ENCODE results near the gene PRM2. TPM values are rescaled to one million over a fixed set of nuclear protein-coding genes. Genes with fewer than 3 reads are reported as not detected.

Gene PRM2
- total RNA-seq, 4 donors from 2014 or later, result 2.3 TPM; not detected in 3

DNA sequence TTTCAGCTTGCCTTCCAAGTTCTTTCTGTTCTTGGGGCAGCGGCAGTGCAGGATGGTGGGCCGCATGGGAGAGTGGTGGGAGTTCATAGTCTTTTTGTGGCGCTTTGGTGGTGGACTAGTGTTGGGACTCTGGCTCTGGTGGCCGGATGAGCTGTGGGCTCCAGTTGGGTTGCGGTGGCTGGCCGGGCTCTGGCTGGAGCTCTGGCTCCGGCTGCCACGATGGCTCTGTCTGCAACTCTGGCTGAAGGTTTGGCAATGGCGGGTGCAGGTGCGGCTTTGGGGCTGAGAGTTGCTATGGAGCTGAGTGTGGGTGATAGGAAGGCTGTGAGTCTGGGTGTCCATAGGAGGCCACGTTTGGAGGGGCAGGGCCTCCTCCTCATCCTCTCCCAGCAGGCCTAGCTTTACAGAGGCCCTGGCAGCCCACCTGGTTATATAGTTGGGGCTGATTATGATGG lies 7.3 kb downstream of the PRM2 start, which contains the start of gene TNP2:
Gene TNP2, minus strand, starts transcription at position 405 of the 455 bp plus-strand sequence. Its CDS starts 63 bp downstream, at position 342.
- TF ChIP-seq, protein P1, sequence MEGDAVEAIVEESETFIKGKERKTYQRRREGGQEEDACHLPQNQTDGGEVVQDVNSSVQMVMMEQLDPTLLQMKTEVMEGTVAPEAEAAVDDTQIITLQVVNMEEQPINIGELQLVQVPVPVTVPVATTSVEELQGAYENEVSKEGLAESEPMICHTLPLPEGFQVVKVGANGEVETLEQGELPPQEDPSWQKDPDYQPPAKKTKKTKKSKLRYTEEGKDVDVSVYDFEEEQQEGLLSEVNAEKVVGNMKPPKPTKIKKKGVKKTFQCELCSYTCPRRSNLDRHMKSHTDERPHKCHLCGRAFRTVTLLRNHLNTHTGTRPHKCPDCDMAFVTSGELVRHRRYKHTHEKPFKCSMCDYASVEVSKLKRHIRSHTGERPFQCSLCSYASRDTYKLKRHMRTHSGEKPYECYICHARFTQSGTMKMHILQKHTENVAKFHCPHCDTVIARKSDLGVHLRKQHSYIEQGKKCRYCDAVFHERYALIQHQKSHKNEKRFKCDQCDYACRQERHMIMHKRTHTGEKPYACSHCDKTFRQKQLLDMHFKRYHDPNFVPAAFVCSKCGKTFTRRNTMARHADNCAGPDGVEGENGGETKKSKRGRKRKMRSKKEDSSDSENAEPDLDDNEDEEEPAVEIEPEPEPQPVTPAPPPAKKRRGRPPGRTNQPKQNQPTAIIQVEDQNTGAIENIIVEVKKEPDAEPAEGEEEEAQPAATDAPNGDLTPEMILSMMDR (IDR thresholded peaks at IDR 0.05), result no peak
- no peak for TF ChIP-seq POLR2A (IDR thresholded peaks at IDR 0.05)
- intact Hi-C loops (cut with DNase I; ENCODE audit: low total_unique reads), result no loop called here
- WGBS, 2 donors, result 95 to 98% methylated on average over 4 to 10 of the region's 11 CpGs
- no peak for DNase-seq (ENCODE audit: low spot score in 2 of 2)
- no peak within 1 kb of the TSS for H3K4me3 ChIP-seq (ENCODE audit: low read depth, poor library complexity, severe bottlenecking)

DNA sequence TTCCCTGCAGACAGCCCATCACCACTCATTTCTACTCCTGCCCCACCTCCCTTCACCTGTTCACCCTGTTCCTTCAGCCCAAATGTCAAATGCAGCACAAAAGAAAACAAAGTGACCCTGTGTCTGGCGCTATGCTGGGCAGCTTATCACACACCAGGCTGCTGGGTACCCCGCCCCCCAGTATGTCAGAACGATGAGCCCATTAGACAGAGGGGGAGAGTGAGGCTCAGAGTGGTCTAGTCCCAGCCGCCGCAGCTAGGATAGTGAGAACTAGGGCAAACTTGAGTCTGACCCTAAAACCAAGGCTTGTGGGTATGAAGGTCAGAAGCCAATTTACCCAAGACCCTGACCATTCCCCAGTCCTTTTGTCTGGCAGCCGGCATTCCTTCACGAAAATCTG lies 11.2 kb downstream of the PRM2 start:
- H3K4me3 ChIP-seq (ENCODE audit: low read depth, poor library complexity, severe bottlenecking), result no peak overlapping the region
- no peak for DNase-seq (ENCODE audit: low spot score in 2 of 2)
- intact Hi-C loops (cut with DNase I; ENCODE audit: low total_unique reads), result no loop called here
- WGBS, 2 donors, result 94 to 96% methylated on average over 7 of the region's 7 CpGs
- no peak for TF ChIP-seq POLR2A (IDR thresholded peaks at IDR 0.05)
- TF ChIP-seq, protein P1 (IDR thresholded peaks at IDR 0.05), result no peak

DNA sequence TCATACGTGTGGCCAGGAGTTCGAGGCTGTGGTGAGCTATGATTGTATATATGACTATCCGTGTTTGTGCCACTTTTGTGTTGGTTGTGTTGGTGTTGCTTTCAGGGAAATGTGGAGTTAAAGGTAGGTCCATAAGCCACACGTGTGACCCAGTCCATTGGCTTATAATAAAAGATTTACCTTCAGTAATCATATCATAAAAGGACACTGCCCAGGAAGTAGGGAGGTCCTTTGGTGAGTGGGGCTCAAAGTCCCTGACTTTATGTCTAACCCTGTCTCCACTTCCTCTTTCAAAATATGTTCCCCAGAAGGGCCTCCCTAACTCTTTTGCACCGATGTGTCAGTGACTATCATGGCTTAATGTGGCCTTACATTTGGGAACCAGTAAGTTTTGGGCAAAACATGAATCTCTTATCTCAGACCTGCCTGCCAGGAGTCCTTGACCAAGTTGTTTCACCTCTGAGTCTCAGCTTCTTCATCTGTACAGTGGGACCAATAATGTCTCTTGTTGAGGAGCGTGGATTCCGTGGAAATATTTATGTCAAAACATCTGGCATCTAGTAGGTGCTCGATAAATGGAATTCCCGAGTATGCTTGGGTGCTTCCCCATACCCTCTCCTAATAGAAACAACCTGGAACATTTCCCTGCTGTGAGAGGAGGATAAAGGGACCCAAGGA lies 12.0 kb downstream of the PRM2 start:
- intact Hi-C loops (cut with DNase I; ENCODE audit: low total_unique reads), result no loop called here
- TF ChIP-seq, protein P1 (IDR thresholded peaks at IDR 0.05), result no peak
- TF ChIP-seq POLR2A (IDR thresholded peaks at IDR 0.05), result no peak
- 75 to 77% methylated on average over 9 of the region's 9 CpGs for WGBS, 2 donors
- DNase-seq (ENCODE audit: low spot score in 2 of 2), result no peak
- no peak overlapping the region for H3K4me3 ChIP-seq (ENCODE audit: low read depth, poor library complexity, severe bottlenecking)

DNA sequence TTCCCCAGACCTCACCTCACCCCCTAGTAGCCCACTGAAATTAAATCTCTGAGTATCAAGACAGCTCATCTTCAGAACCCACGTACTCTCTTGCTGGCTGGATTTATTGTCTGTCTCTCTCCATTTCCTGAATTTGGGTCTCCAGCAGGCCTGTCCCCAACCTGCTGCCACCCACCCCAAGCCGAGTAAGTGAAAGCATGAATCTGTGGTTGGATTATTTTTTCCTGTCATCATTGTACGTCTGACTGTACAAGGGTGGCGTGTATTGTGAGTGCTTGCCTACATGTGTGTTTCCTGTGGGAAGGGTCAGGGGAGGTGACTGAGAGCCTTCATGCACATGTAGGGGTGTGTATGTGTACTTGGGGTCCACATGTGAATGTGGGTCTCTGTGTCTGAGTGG lies 12.5 kb downstream of the PRM2 start:
- 64 to 73% methylated on average over 4 of the region's 4 CpGs for WGBS, 2 donors
- intact Hi-C loops (cut with DNase I; ENCODE audit: low total_unique reads), result no loop called here
- no peak for DNase-seq (ENCODE audit: low spot score in 2 of 2)

DNA sequence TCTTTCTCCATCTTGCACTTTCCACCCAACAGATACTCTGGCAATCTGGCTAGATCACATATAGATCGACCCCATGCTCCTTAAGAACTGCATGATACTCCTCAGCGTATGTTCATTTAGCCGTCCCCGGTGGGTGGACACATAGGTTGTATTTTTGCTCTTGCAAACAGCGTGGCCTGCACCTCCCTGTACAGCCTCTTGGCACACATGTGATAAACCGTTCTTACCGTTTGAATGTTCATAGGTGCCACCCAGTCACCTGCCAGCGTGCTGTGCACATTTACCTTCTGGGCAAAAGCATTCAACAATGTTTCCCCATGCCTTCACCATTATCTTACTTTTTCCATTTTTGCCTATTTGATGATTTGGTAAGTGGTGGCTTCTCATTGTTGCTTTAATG lies 13.4 kb downstream of the PRM2 start:
- peak in 1 of 2 donors; percentile 74 for DNase-seq (ENCODE audit: low spot score in 2 of 2)
- TF ChIP-seq POLR2A (IDR thresholded peaks at IDR 0.05), result no peak
- TF ChIP-seq, protein P1 (IDR thresholded peaks at IDR 0.05), result no peak
- H3K4me3 ChIP-seq (ENCODE audit: low read depth, poor library complexity, severe bottlenecking), result no peak overlapping the region
- intact Hi-C loops (cut with DNase I; ENCODE audit: low total_unique reads), result no loop called here
- 72 to 75% methylated on average over 8 of the region's 8 CpGs for WGBS, 2 donors

More for the DNA sequence above, 12.5 kb downstream of the PRM2 start:
- no peak overlapping the region for H3K4me3 ChIP-seq (ENCODE audit: low read depth, poor library complexity, severe bottlenecking)
- TF ChIP-seq POLR2A (IDR thresholded peaks at IDR 0.05), result no peak
- TF ChIP-seq, protein P1 (IDR thresholded peaks at IDR 0.05), result no peak

DNA sequence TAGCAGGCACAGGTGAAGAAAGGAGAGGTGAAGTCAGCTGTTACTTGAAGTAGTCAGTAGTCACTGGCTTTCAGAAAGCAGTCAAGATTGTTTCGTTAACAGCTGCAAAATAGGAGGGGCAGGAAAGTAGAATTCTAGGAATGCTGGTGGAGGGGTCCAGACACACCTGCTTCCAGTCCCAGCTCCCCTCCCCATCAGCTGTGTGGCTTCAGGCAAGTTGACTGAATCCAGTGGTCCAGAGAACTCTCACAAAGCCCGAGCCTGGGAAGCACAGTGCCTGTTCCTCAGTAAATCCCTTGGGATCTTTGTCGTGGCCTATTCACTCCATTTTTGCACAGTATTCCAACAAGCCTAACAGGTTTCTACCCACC lies 15.7 kb downstream of the PRM2 start:
- intact Hi-C loops (cut with DNase I; ENCODE audit: low total_unique reads), result no loop called here

More for the DNA sequence above, 15.7 kb downstream of the PRM2 start:
- DNase-seq (ENCODE audit: low spot score in 2 of 2), result no peak
- no peak for TF ChIP-seq POLR2A (IDR thresholded peaks at IDR 0.05)
- TF ChIP-seq, protein P1 (IDR thresholded peaks at IDR 0.05), result no peak
- WGBS, 2 donors, result 67 to 71% methylated on average over 3 of the region's 3 CpGs
- H3K4me3 ChIP-seq (ENCODE audit: low read depth, poor library complexity, severe bottlenecking), result no peak overlapping the region
